Ammon's horn (tissue), 1 donor: ENCODE measurements around the gene NCOA7.
"Not testable (repeated sequence)": the region's sequence is repeated elsewhere in the genome, so short reads cannot be mapped to it uniquely, and the experiment has no call there.

Experiments
- DNase-seq: peaks from one replicate; pipeline ENCODE4 v3.0.0-alpha.2; 2016; ENCODE audit warnings: low spot score

Gene NCOA7

DNA sequence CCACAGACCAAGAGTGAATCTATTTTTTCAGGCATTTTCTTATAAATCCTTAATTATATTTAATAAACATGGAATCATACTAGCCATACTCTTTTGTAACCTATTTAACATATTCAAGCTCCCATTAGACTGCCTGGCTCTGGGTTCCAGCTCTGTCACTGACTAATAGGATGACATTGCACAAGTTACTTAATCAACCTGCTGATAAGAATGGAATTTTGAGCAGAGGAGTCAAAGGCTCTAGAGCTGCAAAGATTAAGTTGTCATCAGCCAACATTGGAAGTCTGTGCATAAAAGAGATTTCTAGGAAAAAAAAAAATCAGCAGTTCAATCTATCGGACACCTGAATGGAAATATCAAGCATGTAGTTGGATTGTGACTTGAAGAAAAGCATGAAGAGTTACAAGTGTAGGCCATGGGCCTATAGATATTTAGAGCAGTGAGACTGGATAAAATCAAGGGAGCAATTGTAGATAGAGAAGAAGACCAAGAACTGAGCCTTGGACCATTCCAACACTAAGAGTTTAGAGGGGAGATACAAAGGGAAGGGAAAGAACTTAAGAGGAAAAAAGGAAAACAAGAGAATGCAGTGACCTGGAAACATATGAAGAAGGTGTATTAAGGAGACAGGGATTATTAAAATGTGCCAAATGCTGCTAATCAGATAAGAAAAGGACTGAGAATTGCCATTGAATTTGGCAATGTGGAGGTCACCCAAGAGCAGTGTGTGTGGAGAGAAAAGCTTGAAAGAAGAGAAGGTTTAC is 154.8 kb downstream of the NCOA7 start:
- no peak for DNase-seq

DNA sequence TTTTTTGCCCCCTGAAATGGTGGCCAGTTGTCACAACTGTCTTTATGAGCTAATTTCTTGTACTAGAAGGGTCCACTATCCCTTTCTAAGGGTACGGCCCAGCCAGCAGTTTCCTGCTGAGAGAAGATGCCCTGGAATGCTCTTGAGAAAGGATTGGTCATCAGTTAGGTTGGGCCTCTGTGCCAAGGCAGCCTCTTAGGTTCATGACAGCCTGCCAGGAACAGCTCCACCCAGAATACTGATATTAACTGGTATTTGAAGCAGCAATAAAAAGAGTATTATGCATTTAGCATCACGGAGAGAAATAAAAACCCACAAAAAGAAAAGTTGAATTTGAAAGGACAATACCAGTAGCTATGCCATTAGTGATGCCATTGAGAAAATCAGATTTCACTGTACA is 156.9 kb downstream of the NCOA7 start:
- no peak for DNase-seq

DNA sequence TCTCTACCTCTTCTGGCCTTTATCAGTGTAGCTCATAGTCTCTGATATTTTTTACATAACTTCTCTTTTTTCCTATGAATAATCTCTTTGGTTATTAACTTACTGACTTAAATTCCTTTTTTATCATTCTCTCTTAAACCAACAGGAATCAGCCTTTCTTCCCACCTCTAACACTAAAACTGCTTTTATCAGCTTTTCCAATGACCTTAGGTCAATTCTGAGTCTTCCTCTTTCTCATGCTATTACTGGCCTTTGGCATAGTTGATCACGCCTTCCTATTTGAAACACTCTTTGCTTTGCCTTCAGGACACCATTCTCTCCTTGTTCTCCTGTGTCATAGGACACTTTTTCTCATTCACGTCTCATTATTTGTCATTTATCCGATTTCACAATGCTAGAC is 157.7 kb downstream of the NCOA7 start:
- DNase-seq: peak; percentile 23

DNA sequence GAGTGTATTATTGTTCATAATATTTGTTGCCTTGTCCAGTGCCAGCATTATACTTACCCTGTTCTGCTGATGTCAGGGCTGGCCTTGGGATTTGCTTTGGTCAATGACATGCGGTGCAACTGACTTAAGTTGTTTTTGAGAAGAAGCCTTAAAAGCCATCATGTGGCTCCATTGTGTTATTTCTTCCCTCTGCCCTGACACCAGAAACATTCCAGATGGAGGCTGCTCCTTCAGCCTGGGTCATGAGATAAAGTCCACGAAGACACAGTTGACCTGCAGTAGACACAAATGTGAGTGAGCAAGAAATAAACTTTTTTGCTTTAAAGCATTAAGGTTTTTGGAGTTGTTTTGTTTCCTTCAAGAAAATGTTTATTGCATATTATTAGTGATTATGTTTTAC is 158.3 kb downstream of the NCOA7 start:
- no peak for DNase-seq

DNA sequence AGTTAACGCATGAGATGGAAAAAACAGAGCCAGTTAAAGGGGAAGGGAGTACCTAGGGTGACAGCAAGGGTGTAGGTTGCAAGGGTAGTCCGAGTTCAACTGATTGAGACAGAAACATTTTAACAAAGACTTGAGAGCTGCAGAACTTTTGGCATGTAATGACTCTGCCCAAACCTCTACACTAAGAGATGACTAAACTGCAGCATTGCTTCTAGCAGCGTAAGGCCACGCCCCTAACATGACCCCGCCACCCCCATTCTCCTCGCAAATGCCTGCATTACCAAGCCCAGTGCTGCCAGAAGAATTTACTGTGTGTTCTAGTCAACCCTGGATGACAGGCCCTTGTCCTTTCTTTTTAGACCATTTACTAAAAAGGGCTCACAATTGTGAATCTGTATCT is 159.5 kb downstream of the NCOA7 start:
- DNase-seq: no peak

DNA sequence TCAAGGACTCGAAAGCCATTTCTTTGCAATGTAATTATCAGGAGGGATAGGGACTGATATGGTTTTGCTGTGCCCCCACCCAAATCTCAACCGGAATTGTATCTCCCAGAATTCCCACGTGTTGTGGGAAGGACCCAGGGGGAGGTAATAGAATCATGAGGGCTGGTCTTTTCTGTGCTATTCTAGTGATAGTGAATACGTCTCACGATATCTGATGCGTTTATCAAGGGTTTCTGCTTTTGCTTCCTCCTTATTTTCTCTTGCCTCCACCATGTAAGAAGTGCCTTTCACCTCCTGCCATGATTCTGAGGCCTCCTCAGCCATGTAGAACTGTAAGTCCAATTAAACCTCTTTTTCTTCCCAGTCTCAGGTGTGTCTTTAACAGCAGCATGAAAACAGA is 160.0 kb downstream of the NCOA7 start:
- not testable (repeated sequence) for DNase-seq

DNA sequence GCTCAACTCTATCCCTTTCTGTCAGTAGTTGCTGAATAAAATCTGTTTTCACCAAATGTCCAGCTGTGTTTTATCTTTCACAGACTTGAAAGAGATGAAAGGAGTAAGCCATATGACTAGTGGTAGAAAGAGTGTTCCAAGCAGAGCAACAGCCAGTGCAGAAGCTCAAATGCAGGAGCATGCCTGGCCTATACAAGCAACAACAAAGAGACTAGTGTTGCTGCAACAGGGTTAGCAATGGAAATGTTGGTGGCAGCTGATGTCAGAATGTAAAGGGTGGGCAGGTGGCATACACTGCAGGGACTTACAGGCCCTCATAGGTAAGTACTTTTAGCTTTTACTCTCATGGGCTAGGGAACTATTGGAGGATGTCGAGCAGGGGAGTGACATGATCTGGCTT is 160.6 kb downstream of the NCOA7 start:
- DNase-seq: no peak

DNA sequence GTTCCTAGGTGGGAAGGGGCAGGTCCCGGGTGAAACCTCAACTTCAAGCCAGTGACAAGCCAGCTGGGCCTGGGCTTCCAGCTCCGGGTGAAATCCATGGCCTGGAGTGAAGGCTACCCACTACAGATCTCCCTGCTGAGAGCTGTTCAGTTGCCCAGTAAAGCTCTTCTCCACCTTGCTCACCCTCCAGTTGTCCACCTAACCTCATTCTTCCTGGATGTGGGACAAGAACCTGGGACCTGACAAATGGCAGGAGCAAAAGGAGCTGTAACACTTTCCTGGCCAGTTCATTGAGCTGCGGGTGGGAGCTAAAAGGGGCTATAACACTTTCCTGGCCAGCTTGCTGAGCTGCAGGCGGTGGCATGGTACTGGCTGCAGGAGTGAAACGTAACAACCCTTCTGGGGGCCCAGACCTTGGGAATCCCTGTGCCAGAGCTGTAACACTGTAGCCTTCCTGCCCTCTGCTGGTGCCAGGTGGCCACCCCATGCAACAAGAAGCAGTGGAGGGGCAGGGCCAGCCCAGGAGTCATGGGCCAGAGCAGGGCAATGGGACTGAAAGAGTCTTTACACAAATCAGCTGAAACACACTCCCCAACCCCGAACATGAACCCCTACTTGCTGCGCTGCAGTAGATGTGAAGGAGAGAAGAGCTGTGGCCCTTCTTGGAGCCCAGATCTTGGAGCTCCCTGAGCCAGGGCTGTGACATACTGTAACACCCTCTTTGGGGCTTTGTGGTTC is 162.2 kb downstream of the NCOA7 start:
- no peak for DNase-seq

DNA sequence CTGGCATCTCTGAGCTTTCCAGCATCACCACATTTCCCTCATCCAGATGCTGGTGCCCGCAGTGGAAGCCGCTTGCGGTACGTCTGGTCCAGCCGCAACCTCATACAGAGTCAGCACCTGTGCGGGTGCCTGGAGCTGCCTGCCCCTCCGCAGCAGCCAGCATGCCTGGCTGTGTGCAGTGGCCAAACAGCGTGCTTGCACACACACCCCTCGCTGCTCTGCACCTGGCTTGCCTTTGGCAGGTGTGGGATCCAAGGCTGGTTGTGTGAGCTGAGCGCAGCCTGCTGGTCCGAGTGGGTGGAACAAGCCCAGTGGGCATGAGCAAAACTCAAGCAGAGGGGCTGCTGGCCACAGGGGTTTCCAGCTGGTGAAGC is 162.7 kb downstream of the NCOA7 start:
- no peak for DNase-seq

DNA sequence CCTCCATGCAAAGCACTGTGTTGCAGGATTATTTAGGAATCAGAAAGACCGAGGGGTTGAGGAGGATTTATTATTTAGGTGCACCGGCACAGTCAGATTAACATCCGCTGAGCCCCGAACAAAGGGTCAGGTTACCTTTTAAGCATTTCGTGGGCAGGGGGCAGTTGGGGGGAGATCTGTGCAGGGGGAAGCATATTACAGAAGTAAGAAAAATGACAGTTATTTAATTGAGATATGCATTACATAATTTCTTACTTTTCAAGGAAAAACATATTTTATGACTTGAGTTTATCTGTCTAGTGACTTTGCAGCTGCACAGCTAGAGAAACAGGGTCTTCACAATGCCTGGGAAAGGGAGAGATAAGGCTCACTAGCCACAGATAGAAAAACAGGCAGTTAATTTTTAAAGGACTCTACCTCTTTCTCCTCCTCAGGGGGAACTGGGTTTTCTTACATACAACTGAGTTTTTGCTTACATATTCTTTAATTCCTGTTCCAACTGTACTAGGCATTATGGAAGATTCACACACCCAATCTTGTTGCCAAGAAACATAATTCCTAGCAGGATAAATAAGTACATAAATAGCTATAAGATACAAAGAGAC is 164.1 kb downstream of the NCOA7 start:
- DNase-seq: no peak

DNA sequence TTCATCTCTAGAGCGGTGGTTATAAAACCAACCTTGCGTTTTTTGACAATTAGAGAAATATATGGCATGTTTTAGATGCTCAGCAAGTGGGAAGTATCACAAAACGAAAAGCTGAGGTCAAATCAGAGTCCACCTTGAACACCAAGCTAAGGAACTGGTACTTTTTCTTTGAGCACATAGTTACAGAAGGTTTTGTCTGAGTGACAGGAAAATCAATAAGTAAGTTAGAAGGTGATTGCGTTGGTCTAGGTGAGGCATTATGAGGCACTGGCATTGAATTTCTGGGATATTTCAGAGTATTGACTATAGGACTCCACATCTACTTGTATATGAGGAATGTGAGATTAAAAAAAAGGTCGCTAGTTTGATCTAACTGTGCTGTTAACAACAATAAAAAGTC is 165.2 kb downstream of the NCOA7 start:
- DNase-seq: no peak

DNA sequence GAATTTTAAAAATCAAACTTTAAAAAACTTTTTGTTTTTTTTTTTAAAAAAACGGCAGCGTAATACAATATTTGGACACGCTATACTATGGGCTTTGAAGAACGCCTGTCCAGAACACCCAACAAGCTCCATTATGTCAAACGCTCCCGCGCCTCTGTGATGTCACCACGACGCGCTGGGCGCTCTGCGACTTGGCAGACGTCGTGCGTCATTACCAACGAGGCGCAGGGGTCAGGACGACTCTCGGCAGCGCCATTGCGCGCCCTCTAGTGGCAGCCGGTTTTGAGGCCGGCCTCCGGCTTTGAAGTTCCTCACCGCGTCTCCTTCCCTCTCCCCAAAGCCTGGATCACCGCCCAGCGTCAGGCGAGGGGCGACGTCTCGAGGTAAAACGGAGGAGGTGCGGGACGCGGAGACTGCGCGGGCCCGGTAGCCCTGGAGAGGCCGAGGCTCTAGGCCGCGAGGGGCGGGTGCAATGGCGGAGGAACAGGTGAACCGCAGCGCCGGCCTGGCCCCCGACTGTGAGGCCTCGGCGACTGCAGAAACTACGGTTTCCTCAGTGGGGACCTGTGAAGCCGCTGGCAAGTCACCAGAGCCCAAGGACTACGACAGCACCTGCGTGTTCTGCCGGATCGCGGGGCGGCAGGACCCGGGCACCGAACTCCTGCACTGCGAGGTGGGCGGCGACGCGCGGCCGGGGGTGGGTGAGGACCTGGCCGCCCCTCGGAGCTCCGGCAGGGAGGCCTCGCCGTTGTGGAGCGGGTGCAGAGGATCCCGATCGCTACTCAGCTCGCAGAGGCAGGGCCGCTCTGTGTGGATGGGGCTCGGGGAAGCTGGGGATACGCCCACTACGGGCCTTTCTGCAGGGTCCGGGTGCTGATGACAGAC is 166.0 kb downstream of the NCOA7 start, which contains the start of gene HINT3:
Gene HINT3 (plus strand): TSS at position 265 of the 885 bp plus-strand sequence. CDS start 208 bp downstream, at position 473.
- peak; percentile 99 for DNase-seq

DNA sequence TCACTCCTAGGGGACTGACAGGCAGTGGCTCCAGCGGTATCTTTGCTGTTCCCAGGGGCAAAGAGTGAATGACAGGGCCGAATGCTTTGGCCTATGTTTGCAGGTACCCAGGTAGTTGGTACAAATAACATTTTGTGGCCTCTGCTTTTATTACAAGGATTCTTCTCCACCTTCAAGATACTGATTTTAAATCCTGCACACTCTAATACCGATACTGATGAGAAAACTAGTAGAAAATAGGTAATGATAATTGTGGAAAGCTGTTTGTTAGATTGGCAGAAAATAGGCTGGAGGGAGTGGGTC is 166.6 kb downstream of the NCOA7 start:
- DNase-seq: no peak

DNA sequence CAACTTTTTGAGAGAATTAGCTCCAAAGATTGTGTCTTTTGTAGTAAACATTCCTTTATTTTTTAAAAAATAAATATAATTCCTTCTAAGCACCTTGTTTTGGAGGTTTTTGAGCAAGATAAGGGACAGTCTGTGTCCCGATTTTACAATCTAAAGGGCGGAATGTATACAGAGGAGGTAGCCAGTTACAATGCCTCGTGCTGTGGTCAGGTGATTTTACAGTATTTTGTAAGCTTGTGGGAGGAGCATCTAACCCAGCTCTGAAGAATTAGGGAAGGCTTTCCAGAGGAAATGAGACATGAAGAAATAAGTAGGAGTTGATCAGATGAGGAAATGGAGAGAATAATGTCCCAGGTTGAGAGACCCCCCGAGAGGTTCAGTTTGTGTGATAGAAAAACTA is 167.1 kb downstream of the NCOA7 start:
- DNase-seq: peak; percentile 53

DNA sequence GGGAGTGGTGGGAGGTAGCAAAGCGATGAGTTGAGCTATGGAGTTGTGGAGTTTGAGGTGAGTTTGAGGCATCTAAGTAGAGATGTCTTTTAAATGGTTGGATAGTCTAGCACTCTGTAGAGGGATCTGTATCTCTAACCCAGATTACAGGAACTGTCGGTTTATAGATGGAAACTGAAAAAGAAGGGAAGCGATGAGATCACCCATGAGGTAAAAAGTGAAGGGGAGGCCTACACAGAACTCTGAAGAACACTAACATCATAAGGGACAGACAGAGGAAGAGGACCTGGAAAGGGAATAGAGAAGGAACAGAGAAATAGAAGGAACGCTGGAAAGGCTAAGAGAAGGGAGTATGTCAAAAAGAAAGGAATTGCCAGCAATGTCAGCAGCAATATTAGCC is 168.3 kb downstream of the NCOA7 start:
- no peak for DNase-seq

DNA sequence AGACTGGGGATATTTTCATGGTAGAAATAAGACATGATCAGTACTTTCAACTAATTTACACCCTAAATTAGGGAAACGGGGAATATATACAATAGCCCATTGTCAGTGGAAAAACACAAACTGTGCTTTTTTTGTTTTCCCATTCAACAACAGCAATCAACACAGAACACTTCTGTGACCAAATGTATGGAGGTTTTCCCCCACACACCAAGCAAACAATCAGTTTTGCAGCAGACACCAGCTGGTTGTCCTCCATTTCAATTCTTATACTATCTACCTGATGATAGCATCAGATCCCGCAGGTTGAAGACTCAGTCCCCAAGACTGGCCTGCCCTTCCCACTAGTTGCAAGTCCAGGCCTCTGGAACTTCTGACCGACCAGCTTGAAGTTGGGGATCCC is 170.4 kb downstream of the NCOA7 start:
- peak; percentile 58 for DNase-seq

DNA sequence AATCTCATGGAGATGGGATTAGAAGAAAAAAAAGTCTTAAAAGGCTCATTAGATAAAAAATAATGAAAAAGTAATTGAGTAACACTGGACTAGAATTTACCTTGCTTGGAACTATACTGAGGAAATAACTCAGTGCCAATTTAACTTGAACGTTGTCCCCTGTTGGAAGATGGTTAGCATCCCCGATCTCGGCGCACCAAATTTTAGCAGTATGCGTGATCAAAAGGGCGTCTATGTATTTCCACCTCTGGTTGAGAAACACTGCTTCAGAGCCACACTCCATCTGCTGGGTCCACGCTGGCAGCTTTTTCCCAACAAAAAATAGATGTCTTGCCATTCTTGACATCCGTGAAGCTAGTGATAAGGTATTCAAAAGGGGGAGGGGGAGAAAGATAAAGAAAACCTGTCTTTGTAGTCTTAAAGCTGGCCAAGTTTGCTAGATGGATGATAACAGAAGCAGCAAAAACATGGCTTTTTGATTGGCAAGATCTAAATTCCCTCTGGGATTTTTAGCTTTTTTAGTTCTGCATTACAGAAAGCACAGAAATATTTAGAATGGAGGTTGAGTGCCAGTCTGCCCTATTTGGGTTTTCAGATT is 172.2 kb downstream of the NCOA7 start:
- no peak for DNase-seq

DNA sequence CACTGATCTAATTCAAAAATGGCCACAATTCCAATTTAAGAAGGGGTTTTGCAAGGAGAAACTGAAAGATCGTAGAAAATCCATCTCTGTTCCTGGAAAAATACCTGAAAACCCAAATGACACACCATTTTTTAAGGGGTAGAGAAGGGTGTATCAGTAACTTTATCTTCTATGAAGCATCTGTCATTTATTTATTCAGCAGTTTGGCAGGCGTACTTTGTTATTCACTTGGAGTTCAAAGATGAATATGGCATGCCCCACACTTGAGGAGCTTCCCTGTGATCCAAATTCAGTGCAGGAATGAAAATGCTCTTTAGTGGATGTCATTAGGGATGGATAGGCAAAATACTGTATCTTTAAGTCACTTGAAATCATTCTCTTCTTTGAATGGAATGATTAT is 173.1 kb downstream of the NCOA7 start:
- no peak for DNase-seq

DNA sequence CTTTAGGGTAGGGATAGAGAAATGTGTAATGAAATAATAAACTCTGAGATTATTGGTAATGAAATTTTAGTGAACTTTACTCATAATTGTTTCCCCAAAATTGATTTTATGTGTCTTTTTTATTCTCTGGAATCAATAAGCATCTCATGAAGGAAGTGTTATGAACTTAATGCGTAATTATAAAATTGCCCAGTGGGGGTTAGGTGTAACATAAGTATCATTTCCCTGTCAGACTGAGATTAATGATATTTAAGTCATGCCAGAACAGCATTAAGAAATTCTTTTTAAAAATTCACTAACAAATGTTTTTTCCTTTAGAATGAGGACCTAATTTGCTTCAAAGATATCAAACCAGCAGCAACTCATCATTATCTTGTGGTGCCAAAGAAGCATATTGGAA is 175.8 kb downstream of the NCOA7 start:
- no peak for DNase-seq

DNA sequence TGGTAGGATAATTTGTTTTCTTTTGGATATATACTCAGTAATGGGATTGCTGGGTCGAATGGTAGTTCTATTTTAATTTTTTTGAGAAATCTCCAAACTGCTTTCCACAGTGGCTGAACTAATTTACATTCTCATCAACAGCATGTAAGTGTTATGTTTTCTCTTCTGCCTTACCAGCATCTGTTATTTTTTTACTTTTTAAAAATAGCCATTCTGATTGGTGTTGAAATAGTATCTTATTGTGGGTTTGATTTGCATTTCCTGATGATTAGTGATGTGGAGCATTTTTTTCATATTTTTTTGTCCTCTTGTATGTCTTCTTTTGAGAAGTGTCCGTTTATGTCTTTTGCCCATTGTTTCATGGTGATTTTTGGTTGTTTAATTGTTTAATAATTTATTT is 177.7 kb downstream of the NCOA7 start:
- DNase-seq: no peak

DNA sequence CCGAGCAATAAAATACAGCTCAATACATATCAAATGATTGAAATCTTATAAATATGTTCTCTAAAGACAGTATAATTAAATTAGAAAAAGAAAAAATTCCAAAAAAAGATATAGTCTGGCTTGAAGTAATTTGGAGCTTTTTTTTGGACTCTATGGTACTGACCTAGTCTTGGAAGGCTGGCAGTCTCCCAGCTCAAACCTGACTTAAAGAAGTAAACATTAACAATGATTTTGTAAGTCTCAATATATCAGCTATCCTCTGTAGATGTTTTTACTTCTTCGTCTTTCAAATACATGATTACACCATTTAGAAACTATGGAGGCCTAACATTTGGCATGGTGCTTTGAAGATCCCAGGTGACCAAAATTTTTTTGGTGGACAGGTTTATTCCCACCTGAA is 180.0 kb downstream of the NCOA7 start:
- no peak for DNase-seq

DNA sequence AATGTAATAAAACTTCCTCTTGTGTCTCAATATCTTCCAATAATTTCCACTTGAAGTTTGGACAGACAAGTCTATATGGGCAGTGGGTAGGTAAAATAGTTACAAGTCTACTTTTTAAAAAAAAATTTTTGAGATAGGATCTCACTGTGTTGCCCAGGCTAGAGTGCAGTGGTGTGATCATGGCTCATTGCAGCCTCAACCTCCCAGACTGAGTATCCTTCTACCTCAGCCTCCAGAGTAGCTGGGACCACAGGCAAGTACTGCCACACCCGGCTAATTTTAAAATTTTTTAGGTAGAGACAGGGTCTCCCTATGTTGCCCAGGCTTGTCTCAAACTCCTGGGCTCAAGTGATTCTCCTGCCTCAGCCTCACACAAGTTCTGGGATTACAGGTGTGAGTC is 181.7 kb downstream of the NCOA7 start:
- not testable (repeated sequence) for DNase-seq
